Prostate gland (tissue), 2 donors: ENCODE data around the gene FIGNL2. TPM values are rescaled to one million over a fixed set of nuclear protein-coding genes. Genes with fewer than 3 reads are reported as not detected.

Source experiments
- DNase-seq: peaks from one replicate; pipeline ENCODE4 v3.0.0-alpha.2; 2019; ENCODE audit warnings: low spot score
- H3K27ac ChIP-seq, 2 donors: fragments of 200-600 bp; sonication (generic); 2 replicates each; pipeline ENCODE4 v1.5.1; 2017 to 2019
- H3K27me3 ChIP-seq: fragments of 200-600 bp; sonication (generic); replicated peaks from 2 replicates; pipeline ENCODE4 v1.5.1; 2019; ENCODE audit not compliant: insufficient read depth
- H3K36me3 ChIP-seq, 2 donors: fragments of 200-600 bp; sonication (generic); 1 replicate in 1 of 2; 2 replicates in 1 of 2; pipeline versions ENCODE4 v1.5.1 to v1.8.1; 2017 to 2019
- H3K4me1 ChIP-seq: fragments of 200-600 bp; sonication (generic); replicated peaks from 2 replicates; pipeline ENCODE4 v1.5.1; 2019
- H3K4me3 ChIP-seq, 2 donors: fragments of 200-600 bp; sonication (generic); 2 replicates each; pipeline ENCODE4 v1.5.1; 2017 to 2019
- H3K9me3 ChIP-seq: fragments of 200-600 bp; sonication (generic); 2 replicates; pipeline ENCODE4 v1.5.1; 2017
- POLR2A ChIP-seq: fragments of 450-650 bp; IDR thresholded peaks from one replicate; pipeline ENCODE4 v1.6.1; 2016; ENCODE audit warnings: antibody characterized with exemption, mild to moderate bottlenecking
- POLR2AphosphoS5 ChIP-seq: sonication (generic); formaldehyde crosslinking; IDR thresholded peaks from one replicate; pipeline ENCODE4 v1.6.1; 2017; ENCODE audit warnings: antibody characterized with exemption
- WGBS: methylation state at CpG from one replicate; pipeline ENCODE4 v1.1.5; 2018; 5-methylcytosine and 5-hydroxymethylcytosine counted together
- intact Hi-C: fragments of 100-400 bp; cut with DNase I; formaldehyde crosslinking; loops from one replicate; pipeline ENCODE4 v1.14.2; 2022
- total RNA-seq, 2 donors: library from RNA; depleted of rRNA; stranded (reverse); fragments of >200 nt; gene quantifications; one replicate each; pipeline ENCODE4 v1.1.0, GENCODE V29; 2016
- TF ChIP-seq, protein P1 (sequence below), 4 experiments: fragments of 200-600 bp in 2 of 4; fragments of 450-650 bp in 2 of 4; sonication (generic) in 2 of 4; IDR thresholded peaks; 1 replicate in 3 of 4; 2 replicates in 1 of 4; pipeline ENCODE4 v1.5.1; 2016 to 2019; ENCODE audit warnings: antibody characterized with exemption in 4 of 4, mild to moderate bottlenecking in 2 of 4, moderate library complexity in 2 of 4

FIGNL2 gene
- total RNA-seq, 2 donors from 2014 or later: 0.46 to 1.4 TPM

DNA sequence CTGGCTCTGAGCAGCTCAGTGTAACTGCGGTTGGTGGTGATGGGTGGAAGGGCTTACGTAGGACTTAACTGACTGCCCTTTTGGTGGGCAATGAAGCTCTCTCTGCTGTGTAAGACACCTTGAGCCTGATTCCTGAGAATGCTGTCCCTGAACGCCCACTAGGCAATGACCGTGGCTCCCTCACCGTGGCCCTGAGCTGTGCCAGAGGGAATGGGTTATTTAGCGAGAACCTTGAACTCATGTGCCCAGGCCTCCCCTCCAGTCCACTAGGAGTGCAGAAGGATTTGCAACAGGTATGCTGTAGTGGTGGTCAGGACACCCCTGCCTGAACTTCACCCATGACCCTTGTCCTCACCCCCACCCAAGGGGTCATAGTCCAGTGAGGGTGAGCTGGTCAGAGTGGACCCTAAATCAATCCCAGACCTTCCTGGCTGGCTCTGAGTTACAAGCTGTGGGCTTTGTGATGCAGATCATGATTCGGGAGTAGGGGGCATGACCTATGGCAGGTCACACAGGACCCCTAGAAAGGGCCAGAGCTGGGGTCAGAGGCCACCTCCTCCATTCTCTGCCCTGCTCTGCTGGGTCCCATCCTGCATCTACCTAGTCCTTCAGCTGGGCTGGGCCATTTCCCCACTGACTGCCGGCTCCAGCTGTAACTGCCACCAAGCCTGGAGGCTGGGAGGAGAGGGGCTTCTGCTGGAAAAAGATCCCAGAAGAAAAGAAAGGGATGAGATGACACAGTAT, 24.9 kb upstream of the FIGNL2 start:
- TF ChIP-seq POLR2AphosphoS5: no peak
- TF ChIP-seq, protein P1, sequence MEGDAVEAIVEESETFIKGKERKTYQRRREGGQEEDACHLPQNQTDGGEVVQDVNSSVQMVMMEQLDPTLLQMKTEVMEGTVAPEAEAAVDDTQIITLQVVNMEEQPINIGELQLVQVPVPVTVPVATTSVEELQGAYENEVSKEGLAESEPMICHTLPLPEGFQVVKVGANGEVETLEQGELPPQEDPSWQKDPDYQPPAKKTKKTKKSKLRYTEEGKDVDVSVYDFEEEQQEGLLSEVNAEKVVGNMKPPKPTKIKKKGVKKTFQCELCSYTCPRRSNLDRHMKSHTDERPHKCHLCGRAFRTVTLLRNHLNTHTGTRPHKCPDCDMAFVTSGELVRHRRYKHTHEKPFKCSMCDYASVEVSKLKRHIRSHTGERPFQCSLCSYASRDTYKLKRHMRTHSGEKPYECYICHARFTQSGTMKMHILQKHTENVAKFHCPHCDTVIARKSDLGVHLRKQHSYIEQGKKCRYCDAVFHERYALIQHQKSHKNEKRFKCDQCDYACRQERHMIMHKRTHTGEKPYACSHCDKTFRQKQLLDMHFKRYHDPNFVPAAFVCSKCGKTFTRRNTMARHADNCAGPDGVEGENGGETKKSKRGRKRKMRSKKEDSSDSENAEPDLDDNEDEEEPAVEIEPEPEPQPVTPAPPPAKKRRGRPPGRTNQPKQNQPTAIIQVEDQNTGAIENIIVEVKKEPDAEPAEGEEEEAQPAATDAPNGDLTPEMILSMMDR (IDR thresholded peaks at IDR 0.05): no peak
- no peak for TF ChIP-seq POLR2A
- WGBS: 80% methylated on average over 8 of the region's 8 CpGs
- intact Hi-C loops: loop anchor here (5.0 kb wide), 1 partner anchor 451 kb away; the partner anchor contains the start of gene SLC4A8
- Histone ChIP-seq H3K27ac (no peak overlapping the region), H3K9me3 (no peaks in the 10 kb centered on the region), H3K4me1 (no peaks in the 10 kb centered on the region), H3K27me3 (peaks cover 11% of the 10 kb centered on the region), H3K4me3 (no peak overlapping the region), H3K36me3 (no peaks in the 10 kb centered on the region)
- DNase-seq: no peak

DNA sequence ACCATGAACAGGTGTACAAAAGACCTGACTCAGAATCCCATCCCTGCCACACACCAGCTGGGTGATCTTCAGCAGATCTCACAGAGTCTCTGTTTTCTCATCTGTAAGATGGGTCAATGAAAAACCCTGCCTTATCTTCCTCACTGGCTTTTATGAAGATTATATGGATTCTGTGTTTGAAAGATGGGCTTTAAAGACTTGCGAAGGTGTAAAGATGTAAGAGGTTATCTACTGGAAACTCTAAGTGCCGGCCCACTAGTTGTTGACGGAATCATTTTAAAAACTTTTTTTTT, 24.1 kb upstream of the FIGNL2 start:
- 94% methylated on average over 3 of the region's 3 CpGs for WGBS
- intact Hi-C loops: loop anchor here (5.0 kb wide), 1 partner anchor 450 kb away; the partner anchor contains the start of gene SLC4A8
- Histone ChIP-seq H3K27me3 (peaks cover 11% of the 10 kb centered on the region), H3K4me3 (no peak overlapping the region), H3K4me1 (no peaks in the 10 kb centered on the region), H3K36me3 (no peaks in the 10 kb centered on the region), H3K27ac (no peak overlapping the region), H3K9me3 (no peaks in the 10 kb centered on the region)
- TF ChIP-seq, protein P1 (IDR thresholded peaks at IDR 0.05): no peak
- no peak for TF ChIP-seq POLR2AphosphoS5
- no peak for DNase-seq

GRCh38 chr12:51871918-51872688, 23.6 kb upstream of the FIGNL2 start:
- H3K4me3 ChIP-seq: no peak overlapping the region
- WGBS: 74% methylated on average over 17 of the region's 17 CpGs
- DNase-seq: no peak
- H3K36me3 ChIP-seq: no peaks in the 10 kb centered on the region
- intact Hi-C loops: loop anchor here (5.0 kb wide), 1 partner anchor 450 kb away; the partner anchor contains the start of gene SLC4A8
- no peaks in the 10 kb centered on the region for H3K9me3 ChIP-seq
- H3K4me1 ChIP-seq: no peaks in the 10 kb centered on the region
- H3K27ac ChIP-seq: no peak overlapping the region
- H3K27me3 ChIP-seq: peaks cover 11% of the 10 kb centered on the region
- TF ChIP-seq POLR2AphosphoS5: no peak
- TF ChIP-seq, protein P1 (IDR thresholded peaks at IDR 0.05): no peak
- no peak for TF ChIP-seq POLR2A

DNA sequence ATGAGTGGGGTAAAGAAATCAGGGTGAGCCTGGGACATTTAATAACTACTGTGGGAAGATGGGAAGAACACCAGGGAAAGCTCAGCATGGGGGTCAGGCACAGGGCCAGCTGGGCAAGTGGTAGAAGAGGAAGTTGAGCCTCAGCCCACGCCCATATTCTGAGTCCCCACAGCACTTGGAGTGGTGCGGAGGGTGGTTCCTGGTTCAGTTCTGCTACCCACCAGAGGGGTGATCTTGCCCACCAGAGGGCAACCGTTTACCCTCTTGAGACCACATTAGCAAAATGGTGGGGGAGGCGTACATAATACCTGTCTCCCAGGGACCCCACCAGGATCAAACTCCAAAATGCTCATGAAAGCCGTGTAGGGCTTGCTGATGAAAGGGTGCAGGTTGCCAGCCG, 22.6 kb upstream of the FIGNL2 start:
- H3K4me1 ChIP-seq: no peaks in the 10 kb centered on the region
- H3K4me3 ChIP-seq: no peak overlapping the region
- peaks cover 11% of the 10 kb centered on the region for H3K27me3 ChIP-seq
- TF ChIP-seq, protein P1 (IDR thresholded peaks at IDR 0.05): no peak
- TF ChIP-seq POLR2A (no peak), POLR2AphosphoS5 (no peak)
- H3K36me3 ChIP-seq: no peaks in the 10 kb centered on the region
- H3K27ac ChIP-seq: no peak overlapping the region
- no peak for DNase-seq
- intact Hi-C loops: loop anchor here (5.0 kb wide), 1 partner anchor 449 kb away; the partner anchor contains the start of gene SLC4A8
- WGBS: 94% methylated on average over 6 of the region's 6 CpGs
- H3K9me3 ChIP-seq: no peaks in the 10 kb centered on the region
